Measurements from ENCODE around the gene MYO9B. TPM values are rescaled to one million over a fixed set of nuclear protein-coding genes. Genes with fewer than 3 reads are reported as not detected.
A peak's percentile ranks its signal among the peaks of the same experiment; 100 is the strongest.

MYO9B gene
- total RNA-seq, 2 donors from 2014 or later: 229 to 257 TPM

DNA sequence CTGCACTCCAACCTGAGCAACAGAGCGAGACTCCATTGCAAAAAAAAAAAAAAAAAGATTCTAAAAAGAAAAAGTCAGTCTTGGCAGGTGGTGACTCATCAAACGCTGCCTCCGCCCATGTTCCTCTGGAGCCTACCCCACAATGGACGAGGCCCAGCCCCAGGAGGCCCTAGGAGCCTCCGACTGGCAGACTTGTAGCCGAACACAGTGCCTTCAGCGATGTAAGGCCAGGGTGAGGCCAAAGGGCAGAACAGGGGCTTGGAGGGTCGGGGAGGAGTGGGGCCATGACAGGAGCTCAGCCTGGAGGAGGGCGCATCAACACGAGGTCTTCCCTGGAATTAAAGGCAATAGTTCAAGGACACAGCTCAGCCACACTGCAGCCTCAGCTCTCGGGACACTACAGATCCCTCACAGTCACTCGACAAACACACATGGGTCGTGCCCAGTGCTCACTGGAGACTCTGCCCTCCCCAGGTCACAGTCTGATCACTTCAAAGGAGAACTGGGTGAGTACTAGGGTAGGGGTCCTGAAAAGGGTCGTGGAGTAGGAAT lies 144.7 kb downstream of the MYO9B start:
- Histone ChIP-seq H3K9me3 (no peaks in the 10 kb centered on the region), H3K27ac (peak overlapping the region in 1 of 2 donors; percentile 29), H3K36me3 (peaks cover 19% of the 10 kb centered on the region), H3K4me1 (ENCODE audit: control insufficient read depth in 1 of 2, low read depth in 2 of 2) (peaks cover 3 to 15% of the 10 kb centered on the region in 2 donors), H3K4me3 (no peak overlapping the region), H3K27me3 (replicated peaks; ENCODE audit: insufficient read depth) (no peaks in the 10 kb centered on the region)
- ATAC-seq (ENCODE audit: insufficient number of reproducible peaks, low FRiP score, low read depth) (no peak), DNase-seq (ENCODE audit: low spot score) (no peak)
- TF ChIP-seq, protein P1, sequence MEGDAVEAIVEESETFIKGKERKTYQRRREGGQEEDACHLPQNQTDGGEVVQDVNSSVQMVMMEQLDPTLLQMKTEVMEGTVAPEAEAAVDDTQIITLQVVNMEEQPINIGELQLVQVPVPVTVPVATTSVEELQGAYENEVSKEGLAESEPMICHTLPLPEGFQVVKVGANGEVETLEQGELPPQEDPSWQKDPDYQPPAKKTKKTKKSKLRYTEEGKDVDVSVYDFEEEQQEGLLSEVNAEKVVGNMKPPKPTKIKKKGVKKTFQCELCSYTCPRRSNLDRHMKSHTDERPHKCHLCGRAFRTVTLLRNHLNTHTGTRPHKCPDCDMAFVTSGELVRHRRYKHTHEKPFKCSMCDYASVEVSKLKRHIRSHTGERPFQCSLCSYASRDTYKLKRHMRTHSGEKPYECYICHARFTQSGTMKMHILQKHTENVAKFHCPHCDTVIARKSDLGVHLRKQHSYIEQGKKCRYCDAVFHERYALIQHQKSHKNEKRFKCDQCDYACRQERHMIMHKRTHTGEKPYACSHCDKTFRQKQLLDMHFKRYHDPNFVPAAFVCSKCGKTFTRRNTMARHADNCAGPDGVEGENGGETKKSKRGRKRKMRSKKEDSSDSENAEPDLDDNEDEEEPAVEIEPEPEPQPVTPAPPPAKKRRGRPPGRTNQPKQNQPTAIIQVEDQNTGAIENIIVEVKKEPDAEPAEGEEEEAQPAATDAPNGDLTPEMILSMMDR (IDR thresholded peaks at IDR 0.05): no peak

DNA sequence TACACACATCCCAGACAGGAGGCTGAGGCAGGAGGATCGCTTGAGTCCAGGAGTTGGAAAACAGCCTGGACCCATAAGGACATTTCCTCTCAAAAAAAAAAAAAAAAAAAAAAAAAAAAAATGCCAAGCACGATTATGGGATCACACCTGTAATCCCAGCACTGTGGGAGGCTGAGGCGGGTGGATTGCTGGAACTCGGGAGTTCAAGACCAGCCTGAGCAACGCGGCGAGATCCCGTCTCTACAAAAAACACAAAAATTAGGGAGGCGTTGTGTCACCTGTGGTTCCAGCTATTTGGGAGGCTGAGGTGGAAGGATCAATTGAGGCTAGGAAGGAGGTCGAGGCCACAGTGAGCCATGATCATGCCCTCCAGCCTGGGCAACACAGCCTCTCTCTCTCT lies 149.5 kb downstream of the MYO9B start:
- no peak for DNase-seq (ENCODE audit: low spot score)
- H3K36me3 ChIP-seq: peaks cover 3% of the 10 kb centered on the region
- TF ChIP-seq, protein P1 (IDR thresholded peaks at IDR 0.05): no peak
- ATAC-seq (ENCODE audit: insufficient number of reproducible peaks, low FRiP score, low read depth): no peak
- no peaks in the 10 kb centered on the region for H3K27me3 ChIP-seq (replicated peaks; ENCODE audit: insufficient read depth)
- H3K4me1 ChIP-seq (ENCODE audit: control insufficient read depth in 1 of 2, low read depth in 2 of 2): peaks cover 0 to 24% of the 10 kb centered on the region in 2 donors
- H3K9me3 ChIP-seq: no peaks in the 10 kb centered on the region
- H3K27ac ChIP-seq: no peak overlapping the region
- H3K4me3 ChIP-seq: peak overlapping the region; percentile 93

DNA sequence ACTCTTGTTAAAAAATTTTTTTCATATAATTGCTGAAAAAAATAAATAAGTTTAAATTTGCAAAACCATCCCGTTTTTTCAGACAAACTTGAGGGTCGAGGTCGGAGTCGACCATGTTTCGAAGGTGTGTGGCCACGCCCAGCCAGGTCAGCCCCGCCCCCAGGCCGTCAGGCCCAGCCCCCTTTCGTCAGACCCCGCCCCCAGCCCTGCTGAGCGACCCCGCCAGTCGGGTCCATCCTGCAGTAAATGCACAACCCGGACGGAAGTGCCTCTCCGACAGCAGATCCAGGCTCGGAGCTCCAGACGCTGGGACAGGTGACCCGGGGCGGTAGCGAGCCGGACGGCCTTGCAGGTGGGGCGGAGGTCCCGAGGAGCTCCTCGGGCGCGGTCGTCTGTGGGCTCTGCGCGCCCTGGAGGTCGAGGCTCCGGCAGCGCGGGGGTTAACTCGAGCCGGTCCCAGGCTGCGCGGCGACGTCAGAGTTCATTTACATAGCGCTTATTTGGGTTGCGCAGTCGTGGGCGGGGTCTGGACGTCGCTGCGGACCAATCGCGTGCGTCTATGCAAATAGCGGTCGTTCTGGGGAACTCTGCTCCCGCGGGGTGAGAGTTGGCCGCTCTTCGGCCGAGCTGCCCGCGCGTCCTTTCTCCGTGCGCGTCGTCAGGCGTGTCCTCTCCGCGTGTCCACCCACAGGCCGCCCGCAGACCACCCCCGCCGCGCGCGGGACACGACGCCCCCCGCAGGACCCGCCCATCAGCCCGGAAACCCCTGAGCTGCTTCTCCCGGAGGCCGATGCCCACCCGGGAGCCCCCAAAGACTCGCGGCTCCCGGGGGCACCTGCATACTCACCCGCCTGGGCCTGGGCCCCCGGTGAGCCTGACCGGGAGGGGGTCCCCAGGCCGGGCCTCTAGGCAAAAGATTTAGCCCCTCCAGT lies 150.7 kb downstream of the MYO9B start, which contains the start of gene OCEL1:
Gene OCEL1 (plus strand): TSS at position 225 of the 932 bp plus-strand sequence. CDS start 22 bp downstream, at position 247.
- H3K4me3 ChIP-seq: peak within 1 kb of the TSS; percentile 93
- no peaks in the 10 kb centered on the region for H3K9me3 ChIP-seq
- peak; percentile 95 for DNase-seq (ENCODE audit: low spot score)
- H3K27ac ChIP-seq: peak within 1 kb of the TSS; percentile 70 to 82
- H3K4me1 ChIP-seq (ENCODE audit: control insufficient read depth in 1 of 2, low read depth in 2 of 2): peaks cover 0 to 20% of the 10 kb centered on the region in 2 donors
- H3K36me3 ChIP-seq: peaks cover 5% of the 10 kb centered on the region
- TF ChIP-seq, protein P1 (IDR thresholded peaks at IDR 0.05): no peak
- H3K27me3 ChIP-seq (replicated peaks; ENCODE audit: insufficient read depth): no peaks in the 10 kb centered on the region
- ATAC-seq (ENCODE audit: insufficient number of reproducible peaks, low FRiP score, low read depth): peak; percentile 96

DNA sequence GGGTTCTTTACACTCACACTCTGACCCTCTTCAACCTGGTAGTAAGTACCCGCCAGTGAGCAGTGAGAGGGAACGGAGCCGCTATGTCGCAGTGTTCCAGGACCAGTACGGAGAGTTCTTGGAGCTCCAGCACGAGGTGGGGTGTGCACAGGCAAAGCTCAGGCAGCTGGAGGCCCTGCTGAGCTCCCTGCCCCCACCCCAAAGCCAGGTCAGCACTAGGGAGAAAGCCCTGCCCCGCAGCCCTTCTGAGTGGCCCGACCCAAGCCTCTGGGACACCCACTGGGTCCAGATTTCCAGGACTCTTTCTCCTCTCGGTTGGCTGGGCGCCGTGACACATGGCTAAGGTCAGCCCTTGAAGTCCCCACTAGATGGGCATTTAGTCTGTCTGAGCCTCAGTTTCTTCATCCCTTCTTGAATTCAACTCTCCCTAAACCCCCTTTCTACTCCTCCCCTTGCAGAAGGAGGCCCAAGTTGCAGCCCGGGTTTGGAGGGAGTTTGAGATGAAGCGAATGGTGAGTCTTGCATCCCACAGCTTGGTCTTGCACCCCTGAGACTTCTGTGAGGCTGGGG lies 152.3 kb downstream of the MYO9B start:
- DNase-seq (ENCODE audit: low spot score): no peak
- Histone ChIP-seq H3K36me3 (peaks cover 5% of the 10 kb centered on the region), H3K4me3 (no peak overlapping the region), H3K9me3 (no peaks in the 10 kb centered on the region), H3K27ac (no peak overlapping the region), H3K27me3 (replicated peaks; ENCODE audit: insufficient read depth) (no peaks in the 10 kb centered on the region), H3K4me1 (ENCODE audit: control insufficient read depth in 1 of 2, low read depth in 2 of 2) (peaks cover 0 to 20% of the 10 kb centered on the region in 2 donors)
- no peak for ATAC-seq (ENCODE audit: insufficient number of reproducible peaks, low FRiP score, low read depth)
- TF ChIP-seq, protein P1 (IDR thresholded peaks at IDR 0.05): no peak

DNA sequence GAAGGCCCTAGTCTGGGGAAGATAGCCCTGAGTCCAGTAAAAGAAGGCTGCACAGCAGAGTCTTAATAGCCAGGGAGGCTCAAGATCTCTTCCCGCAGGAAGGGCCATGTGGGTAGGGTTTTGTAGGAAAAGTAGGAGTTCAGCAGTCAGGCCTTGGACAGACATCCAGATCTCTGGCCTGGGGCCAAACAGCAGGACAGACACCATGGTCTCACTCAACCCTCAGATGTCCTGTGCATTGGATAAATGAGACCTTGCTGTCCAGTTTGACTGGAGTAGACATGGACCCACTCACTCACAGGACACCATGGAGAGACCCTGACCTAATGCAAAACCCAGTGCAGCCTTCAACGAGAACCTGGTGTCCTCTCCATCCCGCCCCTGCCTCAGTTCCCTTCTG lies 154.3 kb downstream of the MYO9B start:
- Histone ChIP-seq H3K27me3 (replicated peaks; ENCODE audit: insufficient read depth) (no peaks in the 10 kb centered on the region), H3K4me3 (no peak overlapping the region), H3K27ac (no peak overlapping the region), H3K9me3 (no peaks in the 10 kb centered on the region), H3K4me1 (ENCODE audit: control insufficient read depth in 1 of 2, low read depth in 2 of 2) (peaks cover under 1 to 28% of the 10 kb centered on the region in 2 donors), H3K36me3 (peaks cover 11% of the 10 kb centered on the region)
- DNase-seq (ENCODE audit: low spot score) (no peak), ATAC-seq (ENCODE audit: insufficient number of reproducible peaks, low FRiP score, low read depth) (no peak)
- TF ChIP-seq, protein P1 (IDR thresholded peaks at IDR 0.05): no peak

Data from thoracic aorta (tissue), 2 donors.